Pericardium fibroblast (primary cell): ENCODE measurements around the gene ZNF662. TPM values are rescaled to one million over a fixed set of nuclear protein-coding genes. Genes with fewer than 3 reads are reported as not detected.

Source experiments
- total RNA-seq: library from RNA; depleted of rRNA; stranded (reverse); fragments of >200 nt; gene quantifications from 2 replicates; pipeline ENCODE4 v1.2.3, GENCODE V29; 2015

The ZNF662 gene
- 0.82 and 1.4 TPM in 2 replicates for total RNA-seq

DNA sequence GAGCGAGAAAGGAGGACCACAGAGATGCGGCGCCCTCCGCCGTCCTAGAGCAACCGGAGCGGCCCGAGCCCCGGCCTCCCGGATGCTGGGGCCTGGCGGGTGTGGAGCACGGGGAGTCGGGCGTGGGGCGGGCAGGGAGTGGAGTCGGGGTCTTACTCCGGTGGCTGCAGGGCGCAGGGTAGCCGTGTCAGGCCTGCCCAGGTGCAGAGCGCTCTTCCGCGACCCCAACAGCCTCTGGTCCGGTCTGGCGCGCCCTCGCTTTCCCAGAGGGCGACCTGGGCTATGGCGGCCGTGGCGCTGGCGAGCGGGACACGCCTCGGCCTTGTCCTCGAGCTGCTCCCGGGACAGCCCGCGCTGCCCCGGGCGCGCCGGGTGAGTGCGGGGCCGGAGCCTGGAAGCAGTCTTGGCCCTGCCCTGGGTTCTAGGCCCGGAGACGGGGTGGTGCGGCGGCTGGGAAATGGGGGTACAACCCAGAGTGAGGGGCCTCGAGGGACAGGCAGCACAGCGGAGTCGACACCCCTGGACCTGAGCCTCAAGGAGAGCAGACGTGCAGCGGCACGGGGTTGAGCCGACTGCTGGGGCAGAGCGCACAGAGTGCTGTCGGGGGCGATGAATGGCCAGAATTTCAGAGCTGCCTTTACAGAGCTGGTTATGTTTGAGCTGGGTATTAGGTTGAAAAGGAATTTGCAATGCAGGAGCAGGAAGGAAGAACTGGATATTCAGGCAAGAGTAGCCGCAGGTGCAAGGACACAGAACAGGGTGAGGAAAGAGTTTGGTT is at the start of gene ZNF662:
ZNF662 (plus strand) TSS at position 73 of the 778 bp plus-strand sequence. CDS start 1,973 bp downstream, outside the sequence.

DNA sequence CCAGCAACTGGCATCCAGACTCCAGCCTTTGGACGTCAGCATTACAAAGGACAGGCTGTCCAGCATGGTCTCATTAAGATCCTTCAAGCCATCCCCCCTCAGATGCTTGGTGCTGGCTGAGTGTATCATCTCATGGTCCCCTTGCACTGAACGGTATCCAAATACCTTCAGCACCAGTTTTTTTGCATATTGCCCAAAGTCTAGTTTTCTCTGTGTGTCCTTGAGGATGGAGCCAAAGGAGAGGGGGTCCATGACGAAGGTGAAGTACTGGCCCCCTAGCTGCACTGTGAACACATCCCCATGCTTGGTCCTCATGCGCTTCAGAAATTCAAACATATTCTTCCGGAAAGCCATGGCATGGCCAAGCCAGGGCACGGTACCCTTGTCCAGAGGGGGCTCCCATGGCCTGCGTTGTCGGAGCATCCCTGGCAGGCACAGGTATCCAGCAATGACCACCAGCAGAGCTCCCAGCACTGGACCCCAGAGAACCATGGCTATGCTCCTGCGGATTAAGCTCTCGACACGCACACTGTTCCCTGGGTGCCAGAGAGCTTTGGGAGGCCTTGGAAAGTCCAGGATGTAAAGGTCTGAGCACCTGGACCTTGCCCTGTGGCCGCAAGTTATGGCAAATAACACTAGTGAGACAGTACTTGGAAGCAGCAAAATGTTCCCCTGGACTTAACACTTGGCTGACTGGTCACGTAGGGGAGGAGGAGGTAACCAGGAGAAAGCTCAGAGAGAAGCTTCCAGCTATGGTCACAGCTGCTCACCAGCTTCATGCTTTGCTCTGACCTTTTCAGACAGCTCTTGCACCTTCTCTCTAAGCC is 30.4 kb upstream of the ZNF662 start, which contains the start of gene CYP8B1:
CYP8B1 (minus strand) TSS at position 555 of the 827 bp plus-strand sequence; CDS start at position 492, 63 bp downstream.

Other genes with a start within 250 kb of the ZNF662 start
- gene KLHL40, start 220.6 kb upstream of the ZNF662 start, total RNA-seq: 0.17 TPM in 1 of 2 replicates, not detected in the other
- gene HHATL, start 203.3 kb upstream of the ZNF662 start, total RNA-seq: not detected in 2 replicates
- 1.1 and 1.3 TPM in 2 replicates for gene CCDC13, start 132.9 kb upstream of the ZNF662 start, total RNA-seq
- 127 and 173 TPM in 2 replicates for gene HIGD1A, start 101.7 kb upstream of the ZNF662 start, total RNA-seq
- gene ACKR2, start 96.7 kb upstream of the ZNF662 start, total RNA-seq: 1.9 and 3.9 TPM in 2 replicates
- gene CYP8B1, start 30.3 kb upstream of the ZNF662 start, total RNA-seq: not detected in 2 replicates
- 0.47 and 2.3 TPM in 2 replicates for gene GASK1A, start 73.2 kb downstream of the ZNF662 start, total RNA-seq
- 22.8 and 23.2 TPM in 2 replicates for gene POMGNT2, start 199.9 kb downstream of the ZNF662 start, total RNA-seq